Measurements from ENCODE around the gene SLC39A11. TPM values are rescaled to one million over a fixed set of nuclear protein-coding genes. Genes with fewer than 3 reads are reported as not detected.

Gene SLC39A11, protein sequence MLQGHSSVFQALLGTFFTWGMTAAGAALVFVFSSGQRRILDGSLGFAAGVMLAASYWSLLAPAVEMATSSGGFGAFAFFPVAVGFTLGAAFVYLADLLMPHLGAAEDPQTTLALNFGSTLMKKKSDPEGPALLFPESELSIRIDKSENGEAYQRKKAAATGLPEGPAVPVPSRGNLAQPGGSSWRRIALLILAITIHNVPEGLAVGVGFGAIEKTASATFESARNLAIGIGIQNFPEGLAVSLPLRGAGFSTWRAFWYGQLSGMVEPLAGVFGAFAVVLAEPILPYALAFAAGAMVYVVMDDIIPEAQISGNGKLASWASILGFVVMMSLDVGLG
- total RNA-seq (2022) (15.8 and 16.1 TPM in 2 replicates), Bru-seq, nascent RNA (percentile 51 among the genes with signal in this experiment), BruChase-seq, experiment 1, labeled RNA remaining after a 6-hour chase (percentile 47 among the genes with signal in this experiment), BruChase-seq, experiment 2, labeled RNA remaining after a 2-hour chase (percentile 50 among the genes with signal in this experiment)
- long read RNA-seq, transcript SLC39A11-201 (10 exons, 2,737 nt) = major isoform, 7 of 19 reads
- long read RNA-seq, partial matches to known transcripts = 0 of 19 reads
- long read RNA-seq, other reads (novel, unspliced or antisense) = 11 of 19 reads

DNA sequence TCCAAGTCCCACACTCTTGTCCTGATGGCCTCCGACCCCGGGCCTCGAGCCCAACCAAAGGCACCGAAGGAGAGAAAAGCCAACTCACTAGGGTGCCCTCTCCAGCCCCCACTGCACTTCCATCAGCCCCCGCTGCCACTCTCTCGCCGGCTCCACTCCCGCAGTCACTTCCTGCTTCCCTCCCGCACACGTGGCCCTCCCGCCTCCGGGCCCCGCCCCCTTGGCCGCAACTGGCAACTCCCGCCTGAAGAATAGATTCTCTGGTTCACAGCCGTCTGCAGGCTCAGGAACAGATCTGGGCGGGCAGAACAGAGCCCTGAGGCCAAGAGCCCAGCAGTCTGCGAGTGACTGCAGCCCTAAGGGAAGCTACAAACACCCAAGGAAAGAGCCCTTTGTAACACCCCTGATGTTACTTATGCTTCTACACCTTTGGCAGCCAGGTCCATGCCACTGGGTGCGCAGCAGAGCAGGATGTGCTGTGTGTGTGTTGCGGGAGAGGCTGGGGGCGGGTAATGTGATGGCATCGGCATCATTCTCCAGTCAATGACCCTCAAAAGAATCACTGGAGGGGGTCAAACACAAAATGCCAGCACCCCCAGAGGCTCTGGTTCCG is at the start of gene SLC39A11:
Gene SLC39A11, minus strand, starts transcription at position 166 of the 613 bp plus-strand sequence. CDS start 3,924 bp downstream, outside the sequence.
- TF ChIP-seq, protein P1, sequence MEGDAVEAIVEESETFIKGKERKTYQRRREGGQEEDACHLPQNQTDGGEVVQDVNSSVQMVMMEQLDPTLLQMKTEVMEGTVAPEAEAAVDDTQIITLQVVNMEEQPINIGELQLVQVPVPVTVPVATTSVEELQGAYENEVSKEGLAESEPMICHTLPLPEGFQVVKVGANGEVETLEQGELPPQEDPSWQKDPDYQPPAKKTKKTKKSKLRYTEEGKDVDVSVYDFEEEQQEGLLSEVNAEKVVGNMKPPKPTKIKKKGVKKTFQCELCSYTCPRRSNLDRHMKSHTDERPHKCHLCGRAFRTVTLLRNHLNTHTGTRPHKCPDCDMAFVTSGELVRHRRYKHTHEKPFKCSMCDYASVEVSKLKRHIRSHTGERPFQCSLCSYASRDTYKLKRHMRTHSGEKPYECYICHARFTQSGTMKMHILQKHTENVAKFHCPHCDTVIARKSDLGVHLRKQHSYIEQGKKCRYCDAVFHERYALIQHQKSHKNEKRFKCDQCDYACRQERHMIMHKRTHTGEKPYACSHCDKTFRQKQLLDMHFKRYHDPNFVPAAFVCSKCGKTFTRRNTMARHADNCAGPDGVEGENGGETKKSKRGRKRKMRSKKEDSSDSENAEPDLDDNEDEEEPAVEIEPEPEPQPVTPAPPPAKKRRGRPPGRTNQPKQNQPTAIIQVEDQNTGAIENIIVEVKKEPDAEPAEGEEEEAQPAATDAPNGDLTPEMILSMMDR (IDR thresholded peaks at IDR 0.05; ENCODE audit: unreplicated experiment) = no peak
- intact Hi-C loops (cut with micrococcal nuclease) = loop anchor here (5.0 kb wide), 1 partner anchor 365 kb away; no protein-coding TSS in a partner anchor
- Mint-ChIP-seq H3K9me3 (ENCODE audit: unreplicated experiment) (no peaks in the 10 kb centered on the region), H3K4me3 (ENCODE audit: unreplicated experiment) (peak within 1 kb of the TSS; percentile 98), H3K36me3 (ENCODE audit: insufficient read depth, unreplicated experiment) (peaks cover 6% of the 10 kb centered on the region), H3K27me3 (ENCODE audit: insufficient read depth, unreplicated experiment) (peaks cover 14% of the 10 kb centered on the region), H3K4me1 (ENCODE audit: insufficient read depth, unreplicated experiment) (peaks cover 16% of the 10 kb centered on the region), H3K27ac (ENCODE audit: low read depth, unreplicated experiment) (peak within 1 kb of the TSS; percentile 93)
- CTCF ChIA-PET = interaction anchor here (0.5 kb wide), 1 partner anchor 1611 kb away, joined by 3 read pairs; no protein-coding TSS in a partner anchor
- POLR2A ChIA-PET = interaction anchor here (0.7 to 1.6 kb wide), 5 partner anchors 12 to 505 kb away, joined by 3 to 4 read pairs (median 3); no protein-coding TSS in a partner anchor
- BruUV-seq (replicated peaks) = no TSS peak
- DNase-seq (ENCODE audit: unreplicated experiment) = peak; percentile 92

DNA sequence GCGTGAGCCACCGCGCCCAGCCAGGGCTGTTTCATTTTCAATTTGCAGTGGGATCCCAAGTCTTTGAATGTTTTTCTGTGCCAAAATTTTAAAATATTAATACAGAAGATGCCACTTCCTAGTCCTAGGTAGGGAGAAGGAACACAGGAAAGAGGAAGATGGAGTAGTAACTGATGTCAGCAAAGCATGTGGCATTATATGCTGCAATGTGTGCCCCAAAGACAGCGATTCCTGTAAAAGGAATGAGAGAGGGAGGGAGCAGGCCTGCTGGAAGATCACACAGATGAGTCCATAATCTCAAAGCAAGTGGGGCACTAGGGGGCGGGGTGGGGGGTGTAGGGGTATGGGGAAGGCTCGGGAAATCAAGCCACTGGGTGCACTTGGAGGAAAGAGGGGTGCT is 48.9 kb upstream of the SLC39A11 start:
- intact Hi-C loops (cut with micrococcal nuclease) = no loop called here
- no TSS peak for BruUV-seq (replicated peaks)
- Mint-ChIP-seq H3K36me3 (ENCODE audit: insufficient read depth, unreplicated experiment) (no peaks in the 10 kb centered on the region), H3K4me1 (ENCODE audit: insufficient read depth, unreplicated experiment) (peaks cover 8% of the 10 kb centered on the region), H3K27ac (ENCODE audit: low read depth, unreplicated experiment) (no peak overlapping the region), H3K9me3 (ENCODE audit: unreplicated experiment) (peaks cover 7% of the 10 kb centered on the region), H3K4me3 (ENCODE audit: unreplicated experiment) (no peak overlapping the region), H3K27me3 (ENCODE audit: insufficient read depth, unreplicated experiment) (peaks cover 34% of the 10 kb centered on the region)
- ChIA-PET POLR2A (no interaction called here), CTCF (interaction anchor here (0.6 kb wide), 1 partner anchor 380 kb away, joined by 3 read pairs; no protein-coding TSS in a partner anchor)
- TF ChIP-seq, protein P1 (IDR thresholded peaks at IDR 0.05; ENCODE audit: unreplicated experiment) = no peak
- no peak for DNase-seq (ENCODE audit: unreplicated experiment)

- no TSS peak for BruUV-seq (replicated peaks)
- Mint-ChIP-seq H3K9me3 (ENCODE audit: unreplicated experiment) (peaks cover 7% of the 10 kb centered on the region), H3K27me3 (ENCODE audit: insufficient read depth, unreplicated experiment) (peaks cover 34% of the 10 kb centered on the region), H3K36me3 (ENCODE audit: insufficient read depth, unreplicated experiment) (no peaks in the 10 kb centered on the region), H3K27ac (ENCODE audit: low read depth, unreplicated experiment) (no peak overlapping the region), H3K4me1 (ENCODE audit: insufficient read depth, unreplicated experiment) (peaks cover 8% of the 10 kb centered on the region), H3K4me3 (ENCODE audit: unreplicated experiment) (no peak overlapping the region)
- no peak for DNase-seq (ENCODE audit: unreplicated experiment)
- TF ChIP-seq, protein P1 (IDR thresholded peaks at IDR 0.05; ENCODE audit: unreplicated experiment) = no peak
- CTCF ChIA-PET = interaction anchor here (0.5 to 1.3 kb wide), 2 partner anchors 10 to 50 kb away, joined by 4 to 6 read pairs; no protein-coding TSS in a partner anchor
- POLR2A ChIA-PET = interaction anchor here (0.7 to 1.6 kb wide), 3 partner anchors 10 to 85 kb away, joined by 3 to 4 read pairs (median 3); no protein-coding TSS in a partner anchor
- intact Hi-C loops (cut with micrococcal nuclease) = no loop called here
Observed at GRCh38 chr17:73140566-73140965, 48.1 kb upstream of the SLC39A11 start.
